SKM-1 treated with dmso at 0.1 percent for 144 hours (cell line): ENCODE results near the gene MAVS.

Experiments
- DNase-seq: peaks from one replicate; lab custom pipeline; 2025; ENCODE audit not compliant: unreplicated experiment; lab: John Stamatoyannopoulos, UW

The MAVS gene

GRCh38 chr20:3846740-3847428 lies at the start of gene MAVS:
Gene MAVS, plus strand, starts transcription at chr20:3846834. Its CDS starts 7,791 bp downstream, at chr20:3854625.
- peak; percentile 59 for DNase-seq

- DNase-seq = no peak
These were observed 49.4 kb upstream of the MAVS start for GRCh38 chr20:3797226-3797545.

GRCh38 chr20:3797592-3798372 lies 48.9 kb upstream of the MAVS start:
- DNase-seq = no peak

- DNase-seq = no peak
These were observed 48.3 kb upstream of the MAVS start for GRCh38 chr20:3798373-3798768.

- DNase-seq = no peak
These were observed 47.8 kb upstream of the MAVS start for GRCh38 chr20:3798908-3799248.

GRCh38 chr20:3800256-3800877 lies 46.3 kb upstream of the MAVS start:
- DNase-seq = no peak

- DNase-seq = no peak
These were observed 45.8 kb upstream of the MAVS start for GRCh38 chr20:3800878-3801260.

GRCh38 chr20:3801299-3801698 lies 45.3 kb upstream of the MAVS start:
- no peak for DNase-seq

- no peak for DNase-seq
These were observed 44.8 kb upstream of the MAVS start for GRCh38 chr20:3801846-3802245.

GRCh38 chr20:3802524-3803239 lies 44.0 kb upstream of the MAVS start:
- DNase-seq = no peak

GRCh38 chr20:3803289-3803688 lies 43.3 kb upstream of the MAVS start:
- DNase-seq = no peak

- no peak for DNase-seq
These were observed 42.8 kb upstream of the MAVS start for GRCh38 chr20:3803854-3804253.

- peak; percentile 12 for DNase-seq
These were observed 42.3 kb upstream of the MAVS start for GRCh38 chr20:3804254-3804751.

GRCh38 chr20:3804781-3805180 lies 41.9 kb upstream of the MAVS start:
- DNase-seq = no peak

GRCh38 chr20:3808544-3808943 lies 38.1 kb upstream of the MAVS start:
- no peak for DNase-seq

- peak; percentile 54 for DNase-seq
These were observed 35.0 kb upstream of the MAVS start for GRCh38 chr20:3811467-3812258.

GRCh38 chr20:3812259-3812681 lies 34.4 kb upstream of the MAVS start:
- DNase-seq = no peak

GRCh38 chr20:3812975-3813847 lies 33.4 kb upstream of the MAVS start:
- DNase-seq = no peak

GRCh38 chr20:3813848-3814581 lies 32.6 kb upstream of the MAVS start:
- no peak for DNase-seq
